ENCODE measurements around the gene CCDC112. TPM values are rescaled to one million over a fixed set of nuclear protein-coding genes. Genes with fewer than 3 reads are reported as not detected.

Gene CCDC112
- total and polyA plus RNA-seq, 2 of the 13 experiments (the other 11 are each of a cell fraction or from before 2014, with no cell fraction given) = 1.1 to 2.8 TPM

DNA sequence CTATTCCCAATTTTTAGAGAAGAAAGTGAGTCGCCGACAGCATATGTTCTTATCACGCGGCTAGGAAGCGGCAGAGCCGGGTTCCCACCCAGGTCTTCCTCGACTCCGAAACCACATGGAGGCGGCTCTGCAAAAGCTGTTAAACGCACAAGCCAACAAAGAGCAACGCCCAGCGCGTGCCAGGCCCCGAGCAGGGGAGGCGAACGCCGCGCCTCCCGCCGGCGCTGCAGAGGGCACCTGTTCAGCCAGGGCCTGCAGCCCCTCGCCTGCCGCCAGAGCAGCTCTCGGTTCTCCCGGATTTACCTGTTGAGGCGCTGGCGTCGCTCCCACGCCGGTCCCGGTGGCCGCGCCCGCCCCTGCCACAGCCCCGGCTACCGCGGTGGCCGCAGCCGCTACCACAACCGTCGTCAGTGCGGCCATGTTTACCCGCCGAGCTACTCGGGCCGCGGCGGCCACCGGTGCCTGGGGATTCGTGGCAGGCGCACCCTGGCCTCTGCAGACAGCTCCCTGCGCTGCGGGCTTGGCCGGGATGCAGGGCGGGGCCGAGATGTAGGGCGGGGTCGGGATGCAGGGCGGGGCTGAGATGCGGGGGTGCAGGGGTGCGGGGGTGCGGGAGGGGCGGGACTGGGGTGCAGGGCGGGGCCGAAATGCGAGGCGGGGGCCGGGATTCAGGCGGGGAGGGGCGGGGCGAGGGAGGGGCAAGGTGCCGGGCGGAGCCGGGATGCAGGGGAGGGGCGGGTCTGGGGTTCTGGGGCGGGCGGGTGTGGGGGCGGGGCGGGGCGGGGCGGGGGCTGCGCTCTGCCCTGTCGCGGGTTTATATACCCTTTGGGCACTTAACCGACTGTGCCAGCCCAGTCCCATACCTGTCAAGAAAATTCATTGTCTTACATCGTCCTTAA lies at the start of gene CCDC112 (continued):
- TF ChIP-seq, protein P1, sequence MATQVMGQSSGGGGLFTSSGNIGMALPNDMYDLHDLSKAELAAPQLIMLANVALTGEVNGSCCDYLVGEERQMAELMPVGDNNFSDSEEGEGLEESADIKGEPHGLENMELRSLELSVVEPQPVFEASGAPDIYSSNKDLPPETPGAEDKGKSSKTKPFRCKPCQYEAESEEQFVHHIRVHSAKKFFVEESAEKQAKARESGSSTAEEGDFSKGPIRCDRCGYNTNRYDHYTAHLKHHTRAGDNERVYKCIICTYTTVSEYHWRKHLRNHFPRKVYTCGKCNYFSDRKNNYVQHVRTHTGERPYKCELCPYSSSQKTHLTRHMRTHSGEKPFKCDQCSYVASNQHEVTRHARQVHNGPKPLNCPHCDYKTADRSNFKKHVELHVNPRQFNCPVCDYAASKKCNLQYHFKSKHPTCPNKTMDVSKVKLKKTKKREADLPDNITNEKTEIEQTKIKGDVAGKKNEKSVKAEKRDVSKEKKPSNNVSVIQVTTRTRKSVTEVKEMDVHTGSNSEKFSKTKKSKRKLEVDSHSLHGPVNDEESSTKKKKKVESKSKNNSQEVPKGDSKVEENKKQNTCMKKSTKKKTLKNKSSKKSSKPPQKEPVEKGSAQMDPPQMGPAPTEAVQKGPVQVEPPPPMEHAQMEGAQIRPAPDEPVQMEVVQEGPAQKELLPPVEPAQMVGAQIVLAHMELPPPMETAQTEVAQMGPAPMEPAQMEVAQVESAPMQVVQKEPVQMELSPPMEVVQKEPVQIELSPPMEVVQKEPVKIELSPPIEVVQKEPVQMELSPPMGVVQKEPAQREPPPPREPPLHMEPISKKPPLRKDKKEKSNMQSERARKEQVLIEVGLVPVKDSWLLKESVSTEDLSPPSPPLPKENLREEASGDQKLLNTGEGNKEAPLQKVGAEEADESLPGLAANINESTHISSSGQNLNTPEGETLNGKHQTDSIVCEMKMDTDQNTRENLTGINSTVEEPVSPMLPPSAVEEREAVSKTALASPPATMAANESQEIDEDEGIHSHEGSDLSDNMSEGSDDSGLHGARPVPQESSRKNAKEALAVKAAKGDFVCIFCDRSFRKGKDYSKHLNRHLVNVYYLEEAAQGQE (IDR thresholded peaks at IDR 0.05; ENCODE audit: borderline replicate concordance in 1 of 2, low read depth in 1 of 2, low read length in 2 of 2) = no peak
- TF ChIP-seq, protein P2, sequence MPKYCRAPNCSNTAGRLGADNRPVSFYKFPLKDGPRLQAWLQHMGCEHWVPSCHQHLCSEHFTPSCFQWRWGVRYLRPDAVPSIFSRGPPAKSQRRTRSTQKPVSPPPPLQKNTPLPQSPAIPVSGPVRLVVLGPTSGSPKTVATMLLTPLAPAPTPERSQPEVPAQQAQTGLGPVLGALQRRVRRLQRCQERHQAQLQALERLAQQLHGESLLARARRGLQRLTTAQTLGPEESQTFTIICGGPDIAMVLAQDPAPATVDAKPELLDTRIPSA (CRISPR knock-in tag; IDR thresholded peaks at IDR 0.05; ENCODE audit: borderline replicate concordance) = no peak
- TF ChIP-seq ZNF253 (CRISPR knock-in tag; IDR thresholded peaks at IDR 0.05; ENCODE audit: borderline replicate concordance) = no peak
- peak; percentile 40; the same call in 1 of the 2 replicates for TF ChIP-seq ZFP90 (CRISPR knock-in tag; IDR thresholded peaks at IDR 0.05; ENCODE audit: borderline replicate concordance)
- no peak for TF ChIP-seq WIZ (CRISPR knock-in tag; IDR thresholded peaks at IDR 0.05)
- TF ChIP-seq, protein P3, sequence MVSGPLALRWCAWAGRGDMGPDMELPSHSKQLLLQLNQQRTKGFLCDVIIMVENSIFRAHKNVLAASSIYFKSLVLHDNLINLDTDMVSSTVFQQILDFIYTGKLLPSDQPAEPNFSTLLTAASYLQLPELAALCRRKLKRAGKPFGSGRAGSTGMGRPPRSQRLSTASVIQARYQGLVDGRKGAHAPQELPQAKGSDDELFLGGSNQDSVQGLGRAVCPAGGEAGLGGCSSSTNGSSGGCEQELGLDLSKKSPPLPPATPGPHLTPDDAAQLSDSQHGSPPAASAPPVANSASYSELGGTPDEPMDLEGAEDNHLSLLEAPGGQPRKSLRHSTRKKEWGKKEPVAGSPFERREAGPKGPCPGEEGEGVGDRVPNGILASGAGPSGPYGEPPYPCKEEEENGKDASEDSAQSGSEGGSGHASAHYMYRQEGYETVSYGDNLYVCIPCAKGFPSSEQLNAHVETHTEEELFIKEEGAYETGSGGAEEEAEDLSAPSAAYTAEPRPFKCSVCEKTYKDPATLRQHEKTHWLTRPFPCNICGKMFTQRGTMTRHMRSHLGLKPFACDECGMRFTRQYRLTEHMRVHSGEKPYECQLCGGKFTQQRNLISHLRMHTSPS (CRISPR knock-in tag; IDR thresholded peaks at IDR 0.05; ENCODE audit: low read depth) = 0 out of 2 replicates have a peak, but pooled peaks have one; percentile 26
- peak; percentile 9; the same call in 1 of the 2 replicates for TF ChIP-seq REL (CRISPR knock-in tag; conservative IDR thresholded peaks at IDR 0.05)
- TF ChIP-seq, protein P4, sequence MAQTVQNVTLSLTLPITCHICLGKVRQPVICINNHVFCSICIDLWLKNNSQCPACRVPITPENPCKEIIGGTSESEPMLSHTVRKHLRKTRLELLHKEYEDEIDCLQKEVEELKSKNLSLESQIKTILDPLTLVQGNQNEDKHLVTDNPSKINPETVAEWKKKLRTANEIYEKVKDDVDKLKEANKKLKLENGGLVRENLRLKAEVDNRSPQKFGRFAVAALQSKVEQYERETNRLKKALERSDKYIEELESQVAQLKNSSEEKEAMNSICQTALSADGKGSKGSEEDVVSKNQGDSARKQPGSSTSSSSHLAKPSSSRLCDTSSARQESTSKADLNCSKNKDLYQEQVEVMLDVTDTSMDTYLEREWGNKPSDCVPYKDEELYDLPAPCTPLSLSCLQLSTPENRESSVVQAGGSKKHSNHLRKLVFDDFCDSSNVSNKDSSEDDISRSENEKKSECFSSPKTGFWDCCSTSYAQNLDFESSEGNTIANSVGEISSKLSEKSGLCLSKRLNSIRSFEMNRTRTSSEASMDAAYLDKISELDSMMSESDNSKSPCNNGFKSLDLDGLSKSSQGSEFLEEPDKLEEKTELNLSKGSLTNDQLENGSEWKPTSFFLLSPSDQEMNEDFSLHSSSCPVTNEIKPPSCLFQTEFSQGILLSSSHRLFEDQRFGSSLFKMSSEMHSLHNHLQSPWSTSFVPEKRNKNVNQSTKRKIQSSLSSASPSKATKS (CRISPR knock-in tag; IDR thresholded peaks at IDR 0.05) = no peak
- TF ChIP-seq, protein P5, sequence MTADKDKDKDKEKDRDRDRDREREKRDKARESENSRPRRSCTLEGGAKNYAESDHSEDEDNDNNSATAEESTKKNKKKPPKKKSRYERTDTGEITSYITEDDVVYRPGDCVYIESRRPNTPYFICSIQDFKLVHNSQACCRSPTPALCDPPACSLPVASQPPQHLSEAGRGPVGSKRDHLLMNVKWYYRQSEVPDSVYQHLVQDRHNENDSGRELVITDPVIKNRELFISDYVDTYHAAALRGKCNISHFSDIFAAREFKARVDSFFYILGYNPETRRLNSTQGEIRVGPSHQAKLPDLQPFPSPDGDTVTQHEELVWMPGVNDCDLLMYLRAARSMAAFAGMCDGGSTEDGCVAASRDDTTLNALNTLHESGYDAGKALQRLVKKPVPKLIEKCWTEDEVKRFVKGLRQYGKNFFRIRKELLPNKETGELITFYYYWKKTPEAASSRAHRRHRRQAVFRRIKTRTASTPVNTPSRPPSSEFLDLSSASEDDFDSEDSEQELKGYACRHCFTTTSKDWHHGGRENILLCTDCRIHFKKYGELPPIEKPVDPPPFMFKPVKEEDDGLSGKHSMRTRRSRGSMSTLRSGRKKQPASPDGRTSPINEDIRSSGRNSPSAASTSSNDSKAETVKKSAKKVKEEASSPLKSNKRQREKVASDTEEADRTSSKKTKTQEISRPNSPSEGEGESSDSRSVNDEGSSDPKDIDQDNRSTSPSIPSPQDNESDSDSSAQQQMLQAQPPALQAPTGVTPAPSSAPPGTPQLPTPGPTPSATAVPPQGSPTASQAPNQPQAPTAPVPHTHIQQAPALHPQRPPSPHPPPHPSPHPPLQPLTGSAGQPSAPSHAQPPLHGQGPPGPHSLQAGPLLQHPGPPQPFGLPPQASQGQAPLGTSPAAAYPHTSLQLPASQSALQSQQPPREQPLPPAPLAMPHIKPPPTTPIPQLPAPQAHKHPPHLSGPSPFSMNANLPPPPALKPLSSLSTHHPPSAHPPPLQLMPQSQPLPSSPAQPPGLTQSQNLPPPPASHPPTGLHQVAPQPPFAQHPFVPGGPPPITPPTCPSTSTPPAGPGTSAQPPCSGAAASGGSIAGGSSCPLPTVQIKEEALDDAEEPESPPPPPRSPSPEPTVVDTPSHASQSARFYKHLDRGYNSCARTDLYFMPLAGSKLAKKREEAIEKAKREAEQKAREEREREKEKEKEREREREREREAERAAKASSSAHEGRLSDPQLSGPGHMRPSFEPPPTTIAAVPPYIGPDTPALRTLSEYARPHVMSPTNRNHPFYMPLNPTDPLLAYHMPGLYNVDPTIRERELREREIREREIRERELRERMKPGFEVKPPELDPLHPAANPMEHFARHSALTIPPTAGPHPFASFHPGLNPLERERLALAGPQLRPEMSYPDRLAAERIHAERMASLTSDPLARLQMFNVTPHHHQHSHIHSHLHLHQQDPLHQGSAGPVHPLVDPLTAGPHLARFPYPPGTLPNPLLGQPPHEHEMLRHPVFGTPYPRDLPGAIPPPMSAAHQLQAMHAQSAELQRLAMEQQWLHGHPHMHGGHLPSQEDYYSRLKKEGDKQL (CRISPR knock-in tag; IDR thresholded peaks at IDR 0.05; ENCODE audit: low read depth) = no peak
